VCaP (cell line): Measurements from ENCODE around the gene ABCB1.
A peak's percentile ranks its signal among the peaks of the same experiment; 100 is the strongest.

Experiments used
- H3K27ac ChIP-seq: fragments of 450-650 bp; 2 replicates; pipeline ENCODE4 v1.5.1; 2017
- CTCF ChIP-seq: fragments of 450-650 bp; conservative IDR thresholded peaks from 2 replicates; pipeline ENCODE4 v1.5.1; 2017; ENCODE audit warnings: mild to moderate bottlenecking, moderate library complexity

The ABCB1 gene

DNA sequence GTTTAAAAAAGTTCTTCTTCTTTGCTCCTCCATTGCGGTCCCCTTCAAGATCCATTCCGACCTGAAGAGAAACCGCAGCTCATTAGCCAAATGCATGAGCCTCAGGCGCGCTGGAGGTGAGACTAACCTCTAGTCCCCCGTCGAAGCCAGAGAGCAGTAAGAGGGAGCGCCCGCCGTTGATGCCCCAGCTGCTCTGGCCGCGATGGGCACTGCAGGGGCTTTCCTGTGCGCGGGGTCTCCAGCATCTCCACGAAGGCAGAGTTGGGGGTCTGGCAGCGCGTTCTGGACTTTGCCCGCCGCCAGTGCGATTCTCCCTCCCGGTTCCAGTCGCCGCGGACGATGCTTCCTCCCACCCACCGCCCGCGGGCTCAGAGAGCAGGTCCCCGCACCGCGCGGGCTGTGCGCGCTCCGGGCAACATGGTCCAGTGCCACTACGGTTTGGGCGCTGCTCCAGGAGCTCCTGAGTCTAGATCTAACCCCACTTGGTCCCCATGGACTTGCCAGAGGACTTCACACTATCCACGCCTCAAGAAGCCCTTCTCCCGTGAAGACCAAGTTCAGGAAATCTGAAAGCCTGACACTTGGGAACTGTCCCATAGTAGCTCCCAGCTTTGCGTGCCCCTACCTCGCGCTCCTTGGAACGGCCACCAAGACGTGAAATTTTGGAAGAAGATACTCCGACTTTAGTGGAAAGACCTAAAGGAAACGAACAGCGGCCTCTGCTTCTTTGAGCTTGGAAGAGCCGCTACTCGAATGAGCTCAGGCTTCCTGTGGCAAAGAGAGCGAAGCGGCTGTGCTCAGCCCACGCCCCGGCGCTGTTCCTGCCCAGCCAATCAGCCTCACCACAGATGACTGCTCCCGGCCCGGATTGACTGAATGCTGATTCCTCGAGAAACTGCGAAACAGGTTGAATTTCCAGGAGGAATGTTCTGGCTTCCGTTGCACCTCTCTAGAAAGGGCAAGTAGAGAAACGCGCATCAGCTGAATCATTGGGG lies at the start of gene ABCB1:
Gene ABCB1 (minus strand): TSS at position 755 of the 995 bp plus-strand sequence. CDS start 700 bp downstream, at position 55.
- no peak for TF ChIP-seq CTCF

GRCh38 chr7:87648316-87648715 lies 47.6 kb upstream of the ABCB1 start:
- H3K27ac ChIP-seq, result no peak overlapping the region
- TF ChIP-seq CTCF, result no peak

More for the DNA sequence above, at the start of gene ABCB1:
- H3K27ac ChIP-seq, result no peak within 1 kb of the TSS

DNA sequence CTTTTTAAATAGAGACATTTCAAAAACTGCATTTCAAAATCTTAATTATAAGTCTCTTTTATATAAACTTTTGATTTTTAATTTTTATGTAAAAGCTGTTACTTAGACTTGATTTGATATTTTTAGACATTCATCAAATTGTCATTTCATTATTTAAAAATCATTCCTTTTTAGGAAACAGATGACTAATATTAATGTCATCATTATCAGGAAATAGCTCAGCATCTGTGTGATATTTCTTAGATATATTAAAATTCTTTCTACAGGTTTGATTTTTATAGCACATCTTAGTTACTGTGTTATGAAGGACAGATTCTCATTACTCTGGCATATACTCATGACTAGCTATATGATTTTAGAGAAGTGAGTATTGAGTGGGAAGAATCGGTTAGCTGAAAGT lies 44.8 kb upstream of the ABCB1 start:
- H3K27ac ChIP-seq, result no peak overlapping the region
- TF ChIP-seq CTCF, result no peak

DNA sequence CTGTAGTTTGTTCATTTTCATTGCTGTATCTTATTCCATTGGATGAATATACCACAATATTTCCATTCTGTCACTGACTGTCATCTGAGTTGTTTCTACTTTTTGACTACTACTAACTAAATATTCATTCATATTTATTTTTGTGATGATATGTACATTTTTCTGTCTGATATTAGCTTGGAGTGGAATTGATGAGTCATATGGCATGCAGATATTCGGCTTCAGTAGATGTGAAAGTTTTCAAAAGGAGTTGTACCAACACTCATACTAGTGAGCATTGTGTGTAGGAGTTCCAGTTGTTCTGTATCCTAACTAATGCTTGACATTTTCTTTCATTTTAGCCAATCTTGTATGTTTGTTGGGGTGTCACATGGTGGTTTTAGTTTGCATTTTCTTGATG lies 35.2 kb upstream of the ABCB1 start:
- no peak for TF ChIP-seq CTCF
- H3K27ac ChIP-seq, result no peak overlapping the region

DNA sequence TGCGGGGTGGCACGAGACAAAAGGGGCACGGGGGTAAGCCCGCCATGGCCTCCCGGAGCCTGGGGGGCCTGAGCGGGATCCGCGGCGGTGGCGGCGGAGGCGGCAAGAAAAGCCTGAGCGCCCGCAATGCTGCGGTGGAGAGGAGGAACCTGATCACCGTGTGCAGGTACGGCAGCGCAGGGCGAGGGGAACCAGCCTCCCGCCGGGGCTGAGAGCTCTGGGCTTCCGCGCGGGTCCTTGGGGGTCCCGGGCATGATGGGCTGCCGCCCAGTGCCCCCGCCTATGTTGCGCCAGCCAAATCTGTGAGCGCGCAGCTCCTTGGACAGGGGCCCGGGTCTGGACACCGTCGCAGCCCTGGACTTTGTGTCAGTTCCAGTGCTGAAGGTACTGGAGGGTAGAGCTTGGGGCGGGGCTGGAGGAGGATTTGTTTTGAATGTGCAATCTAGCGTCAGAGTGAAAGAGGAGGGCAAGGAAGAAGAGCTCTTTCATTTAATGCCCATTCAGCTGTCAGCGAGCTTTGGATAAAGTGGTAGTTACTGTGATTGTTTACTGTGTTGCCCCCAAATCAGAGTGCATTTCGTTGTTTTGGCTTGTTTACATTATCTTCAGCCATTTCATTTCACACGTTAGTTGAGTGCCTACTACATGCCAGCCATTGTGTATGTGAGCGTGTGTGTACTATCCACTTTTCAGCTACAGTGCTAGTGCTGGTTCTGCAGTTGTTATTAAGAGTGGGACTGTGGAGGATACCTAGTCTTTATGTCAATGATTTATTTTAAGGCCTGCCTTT lies 28.3 kb upstream of the ABCB1 start:
- no peak for TF ChIP-seq CTCF
- H3K27ac ChIP-seq, result peak overlapping the region; percentile 81

GRCh38 chr7:87627634-87627994 lies 26.9 kb upstream of the ABCB1 start:
- H3K27ac ChIP-seq, result peak overlapping the region; percentile 81; the same call in 1 of the 2 replicates
- TF ChIP-seq CTCF, result no peak

- no peak for TF ChIP-seq CTCF
- H3K27ac ChIP-seq, result no peak overlapping the region
These were observed 24.4 kb upstream of the ABCB1 start for GRCh38 chr7:87625101-87625500.
